Fibroblast of skin of abdomen (primary cell): Measurements from ENCODE around the gene B4GALT5.
A peak's percentile ranks its signal among the peaks of the same experiment; 100 is the strongest.
"Not testable (repeated sequence)": the region's sequence is repeated elsewhere in the genome, so short reads cannot be mapped to it uniquely, and the experiment has no call there.

Experiments used
- DNase-seq: peaks from one replicate; pipeline ENCODE4 v3.0.0-alpha.2; 2013

Gene B4GALT5

GRCh38 chr20:49624988-49625387, 88.7 kb downstream of the B4GALT5 start:
- DNase-seq = not testable (repeated sequence)

- DNase-seq = no peak
These were observed 89.4 kb downstream of the B4GALT5 start for GRCh38 chr20:49624317-49624716.

GRCh38 chr20:49622243-49622642, 91.4 kb downstream of the B4GALT5 start:
- DNase-seq = no peak

- DNase-seq = no peak
These were observed 93.1 kb downstream of the B4GALT5 start for GRCh38 chr20:49620364-49621240.

DNA sequence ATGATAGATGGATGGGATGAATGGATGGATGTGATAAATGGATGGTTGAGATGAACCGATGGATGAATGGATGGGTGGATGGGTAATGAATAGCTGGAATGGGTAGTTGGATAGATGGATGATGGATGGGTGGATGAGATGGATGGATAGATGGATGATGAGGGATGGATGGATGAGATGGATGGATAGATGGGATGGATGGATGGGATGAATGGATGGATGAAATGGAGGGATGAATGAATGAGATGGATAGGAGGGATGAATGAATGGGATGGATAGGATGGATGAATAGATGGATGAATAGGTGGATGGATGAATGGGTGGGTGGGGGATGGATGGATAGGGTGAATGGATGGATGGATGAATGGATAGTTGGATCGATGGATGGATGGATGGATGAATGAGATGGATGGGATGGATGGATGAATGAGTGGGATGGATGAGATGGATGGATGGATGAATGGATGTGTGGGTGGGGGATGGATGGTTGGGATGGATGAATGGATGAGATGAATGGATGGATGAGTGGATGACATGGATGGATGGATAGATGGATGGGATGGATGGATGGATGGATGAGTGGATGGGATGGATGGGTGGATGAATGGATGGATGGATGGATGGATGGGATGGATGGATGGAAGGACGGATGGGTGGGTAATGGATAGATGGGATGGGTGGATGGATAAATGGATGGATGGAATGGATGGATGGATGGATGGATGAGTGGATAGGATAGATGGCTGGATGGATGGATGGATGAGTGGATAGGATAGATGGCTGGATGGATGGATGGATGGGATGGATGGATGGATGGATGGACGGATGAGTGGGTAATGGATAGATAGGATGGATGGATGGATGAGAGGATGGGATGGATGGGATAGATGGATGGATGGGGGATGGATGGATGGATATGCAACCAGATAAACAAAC, 94.3 kb downstream of the B4GALT5 start:
- no peak for DNase-seq

- no peak for DNase-seq
These were observed 95.4 kb downstream of the B4GALT5 start for GRCh38 chr20:49618289-49618688.

DNA sequence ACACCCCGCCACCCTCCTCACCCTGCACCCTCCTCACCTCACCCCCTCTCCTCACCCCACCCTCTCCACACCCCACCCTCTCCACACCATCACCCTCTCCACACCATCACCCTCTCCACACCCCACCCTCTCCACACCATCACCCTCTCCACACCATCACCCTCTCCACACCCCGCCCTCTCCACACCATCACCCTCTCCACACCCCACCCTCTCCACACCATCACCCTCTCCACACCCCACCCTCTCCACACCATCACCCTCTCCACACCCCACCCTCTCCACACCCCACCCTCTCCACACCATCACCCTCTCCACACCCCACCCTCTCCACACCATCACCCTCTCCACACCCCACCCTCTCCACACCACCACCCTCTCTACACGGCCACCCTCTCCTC, 96.3 kb downstream of the B4GALT5 start:
- DNase-seq = not testable (repeated sequence)

GRCh38 chr20:49616154-49617007, 97.3 kb downstream of the B4GALT5 start:
- no peak for DNase-seq

DNA sequence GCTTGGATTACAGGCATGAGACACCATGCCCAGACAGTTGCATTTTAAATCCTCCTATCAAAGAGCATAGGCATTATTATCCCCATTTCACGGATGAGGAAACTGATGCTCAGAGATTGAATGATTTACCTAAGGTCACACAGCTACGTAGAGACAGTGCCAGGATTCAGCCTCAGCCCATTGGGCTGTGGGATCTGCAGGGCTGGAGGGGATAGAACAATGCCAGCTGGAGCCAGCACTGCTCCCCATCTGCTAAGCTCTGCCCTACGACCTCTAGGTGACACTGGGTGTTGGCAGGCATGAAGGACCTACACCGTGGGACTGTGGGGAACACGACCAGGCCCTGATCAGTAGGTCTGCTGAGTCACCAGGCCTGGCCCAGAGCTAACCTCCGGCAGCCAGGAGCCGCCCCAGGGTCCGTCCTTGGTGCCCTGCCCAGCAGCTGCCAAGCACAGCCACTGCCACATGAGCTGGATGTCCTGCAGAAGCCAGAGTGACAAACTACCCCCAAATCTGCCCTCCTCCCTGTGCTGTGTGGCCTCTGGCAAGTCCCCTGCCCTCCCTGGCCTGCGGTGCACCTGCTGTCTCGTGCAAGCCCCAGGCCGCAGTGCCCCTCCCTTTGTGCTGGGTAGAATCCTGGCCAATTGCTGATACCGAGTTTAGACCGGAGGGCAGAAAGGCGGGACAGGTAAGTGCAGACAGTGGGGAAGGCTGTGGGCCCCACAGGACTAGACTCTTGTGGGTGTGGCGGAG, 98.1 kb downstream of the B4GALT5 start:
- DNase-seq = no peak

GRCh38 chr20:49615051-49615400, 98.7 kb downstream of the B4GALT5 start:
- DNase-seq = not testable (repeated sequence)

DNA sequence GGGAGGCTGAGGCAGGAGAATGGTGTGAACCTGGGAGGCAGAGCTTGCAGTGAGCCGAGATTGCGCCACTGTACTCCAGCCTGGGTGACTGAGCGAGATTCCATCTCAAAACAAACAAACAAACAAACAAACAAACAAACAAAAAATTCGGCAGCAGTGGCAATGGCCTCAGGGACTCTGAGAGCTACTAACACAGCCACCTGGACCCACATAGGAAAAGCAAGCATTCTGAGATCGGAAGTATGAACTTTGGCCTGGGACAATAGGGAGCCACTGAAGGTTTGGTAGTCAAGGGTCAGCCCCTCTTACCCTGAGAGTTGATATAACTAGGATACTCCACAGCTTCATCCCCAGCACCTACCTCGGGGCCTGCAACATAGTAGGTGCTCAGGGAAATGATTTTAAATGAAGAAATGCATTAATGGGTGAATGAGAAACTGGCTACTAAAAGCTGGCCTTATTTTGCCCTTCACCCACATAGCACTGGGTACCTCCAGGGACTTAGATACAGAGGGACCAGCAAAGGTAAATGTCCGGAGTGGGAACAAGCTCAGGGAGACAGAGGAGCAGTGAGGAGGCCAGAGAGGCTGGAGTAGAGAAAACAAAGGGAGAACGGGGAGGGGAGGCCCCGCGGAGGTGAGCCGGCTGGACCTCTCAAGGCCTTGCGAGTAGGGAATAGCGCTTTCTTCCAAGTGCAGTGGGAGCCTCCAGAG, 99.2 kb downstream of the B4GALT5 start:
- no peak for DNase-seq

- no peak for DNase-seq
These were observed 101.4 kb downstream of the B4GALT5 start for GRCh38 chr20:49612127-49612738.

DNA sequence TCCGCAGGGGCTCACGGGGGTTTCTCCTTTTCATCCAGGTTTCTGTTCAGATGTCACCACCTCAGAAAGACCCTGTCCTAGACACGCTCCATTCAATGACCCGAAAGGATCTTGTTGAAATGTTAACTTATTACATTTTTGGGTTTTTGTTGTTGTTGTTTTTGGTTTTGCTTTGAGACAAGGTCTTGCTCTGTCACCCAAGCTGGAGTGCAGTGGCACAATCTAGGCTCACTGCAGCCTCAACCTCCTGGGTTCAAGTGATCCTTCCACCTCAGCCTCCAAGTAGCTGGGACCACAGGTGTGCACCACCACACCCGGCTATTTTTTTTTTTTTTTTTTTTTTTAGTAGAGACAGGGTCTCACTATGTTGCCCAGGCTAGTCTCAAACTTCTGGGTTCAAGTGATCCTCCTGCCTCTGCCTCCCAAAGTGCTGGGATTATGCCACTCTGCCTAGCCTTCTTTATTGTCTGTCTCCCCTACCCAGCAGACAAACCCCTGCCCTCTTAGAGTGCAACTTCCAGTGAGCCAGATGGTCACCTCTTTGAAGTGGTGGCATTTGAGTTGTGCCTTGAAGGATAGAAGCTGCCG, 102.0 kb downstream of the B4GALT5 start:
- not testable (repeated sequence) for DNase-seq

GRCh38 chr20:49610691-49611538, 102.8 kb downstream of the B4GALT5 start:
- DNase-seq = peak; percentile 31

DNA sequence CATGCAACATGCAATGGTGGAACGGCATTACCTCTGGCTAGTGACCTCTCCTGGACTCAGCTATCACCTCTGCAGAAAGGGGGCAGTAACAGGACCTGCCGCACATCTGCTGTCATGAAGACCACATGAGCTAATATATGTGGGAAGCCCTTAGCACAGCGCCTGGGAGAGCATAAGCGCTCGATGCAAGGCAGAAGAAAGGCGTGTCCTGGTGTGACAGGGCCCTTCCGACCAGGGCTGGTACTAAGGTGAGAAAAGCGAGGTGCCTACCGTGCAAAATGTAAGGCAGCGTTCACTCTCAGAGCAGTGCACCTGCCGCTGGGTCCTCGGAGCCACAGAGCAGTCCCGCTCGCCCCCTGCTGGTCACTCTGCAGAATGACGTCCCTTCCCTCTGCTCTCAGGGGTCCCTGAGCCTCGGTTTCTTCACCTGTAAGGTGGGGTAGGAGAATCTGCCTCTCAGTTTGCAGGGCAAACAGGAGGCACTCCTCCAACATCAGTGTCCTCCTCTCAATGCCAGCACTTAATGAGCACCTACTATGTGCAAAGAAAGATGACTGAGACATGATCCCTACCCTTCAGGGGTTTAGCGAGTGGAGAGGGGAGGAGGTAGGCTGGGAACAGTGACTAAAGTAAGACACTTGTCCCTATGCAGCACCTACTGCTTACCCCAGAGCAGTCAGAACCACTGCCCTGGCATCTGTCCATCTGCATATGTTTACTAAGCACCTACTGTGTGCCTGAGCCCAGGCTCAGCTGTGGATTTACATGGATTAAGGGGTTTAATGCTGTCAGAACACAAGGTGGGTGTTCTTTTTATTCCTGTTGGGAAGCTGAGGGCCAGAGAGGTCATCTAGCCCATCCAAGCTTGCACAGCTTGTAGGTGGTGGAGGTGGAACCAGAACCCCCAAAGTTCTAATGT, 104.7 kb downstream of the B4GALT5 start:
- DNase-seq = peak; percentile 25

DNA sequence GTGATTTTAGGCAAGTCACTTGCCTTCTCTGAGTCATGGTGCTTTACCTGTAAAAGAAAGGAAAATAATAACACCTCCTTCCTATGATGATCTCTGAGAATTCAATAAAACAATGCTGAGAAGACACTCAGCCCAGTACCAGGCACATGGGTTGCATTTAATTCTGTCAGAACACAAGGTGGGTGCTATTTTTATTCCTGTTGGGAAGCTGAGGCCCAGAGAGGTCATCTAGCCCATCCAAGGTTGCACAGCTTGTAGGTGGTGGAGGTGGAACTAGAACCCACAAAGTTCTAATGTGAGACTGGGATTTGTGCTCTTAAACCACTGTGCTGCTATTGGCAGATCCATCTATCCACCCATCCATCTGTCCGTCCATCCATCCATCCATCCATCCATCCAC, 106.1 kb downstream of the B4GALT5 start:
- no peak for DNase-seq

GRCh38 chr20:49603209-49603627, 110.5 kb downstream of the B4GALT5 start:
- peak; percentile 38 for DNase-seq
